DMS 273 (cell line): ENCODE data around the gene C1QL1.

ENCODE experiments used
- DNase-seq: peaks from one replicate; lab custom pipeline; 2025; ENCODE audit not compliant: unreplicated experiment; lab: John Stamatoyannopoulos, UW

Gene C1QL1

DNA sequence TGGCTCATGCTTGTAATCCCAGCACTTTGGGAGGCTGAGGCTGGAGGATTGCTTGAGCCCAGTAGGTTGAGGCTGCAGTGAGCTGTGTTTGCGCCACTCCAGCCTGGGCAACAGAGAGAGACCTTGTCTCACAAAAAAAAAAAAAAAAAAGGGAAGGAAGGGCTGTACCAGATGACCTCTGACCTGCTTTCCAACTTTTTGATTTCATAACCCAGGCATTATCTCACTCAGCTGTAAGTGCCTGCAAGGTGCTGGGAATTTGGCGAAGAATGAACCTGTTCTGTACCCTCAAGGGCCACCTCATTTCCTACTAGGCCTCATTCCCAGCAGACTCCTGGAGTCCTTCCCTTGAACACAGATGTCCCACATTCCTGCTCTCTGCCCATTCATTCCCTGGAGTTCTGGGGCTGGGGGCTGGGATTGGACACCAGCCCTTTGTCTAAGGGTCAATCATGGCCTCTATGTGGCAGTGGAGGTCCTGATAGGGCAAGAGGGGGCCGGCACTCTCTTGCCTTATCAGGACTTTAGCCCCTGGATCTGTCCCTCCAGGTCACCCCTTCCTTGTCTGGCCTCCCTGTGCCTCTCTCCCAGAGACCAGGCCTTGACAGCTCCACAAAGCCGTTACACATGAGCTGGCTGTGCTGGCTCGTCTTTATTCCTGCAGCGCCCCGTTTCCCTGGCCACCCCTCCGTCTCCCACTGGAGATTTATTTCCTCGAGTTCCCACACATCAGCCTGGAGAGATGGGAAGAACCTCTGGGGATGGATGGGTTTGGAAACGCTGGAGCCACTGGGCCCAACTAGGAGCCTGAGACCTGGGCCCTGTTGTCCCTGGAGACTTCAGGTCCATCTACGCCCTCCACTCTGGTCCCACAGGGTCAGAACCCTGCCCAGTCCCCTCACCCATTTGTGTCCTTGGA is 52.0 kb downstream of the C1QL1 start:
- no peak for DNase-seq

DNA sequence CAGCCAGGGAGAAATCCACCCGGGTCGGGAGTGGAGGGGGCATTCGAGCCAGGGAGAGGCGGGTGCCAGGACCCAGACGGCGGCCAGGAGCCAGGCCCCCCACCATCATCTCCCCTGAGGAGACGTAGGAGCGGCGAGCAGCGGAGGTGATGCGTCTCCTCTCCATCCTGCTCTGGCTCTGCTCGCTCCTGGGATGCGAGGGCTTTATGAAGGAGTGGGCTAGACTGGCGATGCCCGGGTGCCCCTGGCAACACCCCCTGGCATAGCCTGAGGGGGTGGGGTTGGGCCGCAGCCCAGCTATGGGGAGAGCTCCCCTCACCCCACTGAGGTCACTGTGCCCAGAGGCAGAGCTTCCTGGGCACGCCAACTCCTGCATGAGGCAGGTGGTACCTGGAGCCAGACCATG is 52.8 kb downstream of the C1QL1 start, which contains the start of gene GFAP:
Gene GFAP (minus strand): TSS at position 180 of the 406 bp plus-strand sequence. CDS start 14 bp downstream, at position 166.
- no peak for DNase-seq

DNA sequence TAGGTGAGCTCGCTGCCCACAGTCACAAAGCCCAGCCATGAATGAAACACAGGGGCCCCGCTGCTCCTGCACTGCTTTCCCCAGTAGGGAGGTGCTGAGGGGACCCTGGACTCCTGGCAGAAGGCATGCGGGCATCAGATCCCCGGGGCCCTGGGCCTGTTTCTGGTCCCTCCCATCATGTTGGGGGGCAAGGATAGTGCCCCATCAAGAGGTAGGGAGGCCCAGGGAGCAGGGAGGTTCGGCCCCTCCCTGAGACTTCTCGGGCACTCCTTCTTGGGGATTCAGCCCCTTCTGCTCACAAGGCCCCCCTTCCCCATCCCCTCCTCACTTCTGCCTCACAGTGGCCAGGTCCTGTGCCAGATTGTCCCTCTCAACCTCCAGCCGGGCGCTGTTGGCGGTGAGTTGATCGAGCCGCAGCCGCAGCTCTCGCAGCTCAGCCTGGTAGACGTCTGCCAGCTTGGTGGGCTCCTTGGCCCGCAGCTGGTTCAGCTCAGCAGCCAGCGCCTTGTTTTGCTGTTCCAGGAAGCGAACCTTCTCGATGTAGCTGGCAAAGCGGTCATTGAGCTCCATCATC is 53.3 kb downstream of the C1QL1 start:
- DNase-seq = no peak

- DNase-seq = no peak
Observed at GRCh38 chr17:44914148-44914547, 54.0 kb downstream of the C1QL1 start.

GRCh38 chr17:44913676-44914075 is 54.4 kb downstream of the C1QL1 start:
- DNase-seq = no peak

DNA sequence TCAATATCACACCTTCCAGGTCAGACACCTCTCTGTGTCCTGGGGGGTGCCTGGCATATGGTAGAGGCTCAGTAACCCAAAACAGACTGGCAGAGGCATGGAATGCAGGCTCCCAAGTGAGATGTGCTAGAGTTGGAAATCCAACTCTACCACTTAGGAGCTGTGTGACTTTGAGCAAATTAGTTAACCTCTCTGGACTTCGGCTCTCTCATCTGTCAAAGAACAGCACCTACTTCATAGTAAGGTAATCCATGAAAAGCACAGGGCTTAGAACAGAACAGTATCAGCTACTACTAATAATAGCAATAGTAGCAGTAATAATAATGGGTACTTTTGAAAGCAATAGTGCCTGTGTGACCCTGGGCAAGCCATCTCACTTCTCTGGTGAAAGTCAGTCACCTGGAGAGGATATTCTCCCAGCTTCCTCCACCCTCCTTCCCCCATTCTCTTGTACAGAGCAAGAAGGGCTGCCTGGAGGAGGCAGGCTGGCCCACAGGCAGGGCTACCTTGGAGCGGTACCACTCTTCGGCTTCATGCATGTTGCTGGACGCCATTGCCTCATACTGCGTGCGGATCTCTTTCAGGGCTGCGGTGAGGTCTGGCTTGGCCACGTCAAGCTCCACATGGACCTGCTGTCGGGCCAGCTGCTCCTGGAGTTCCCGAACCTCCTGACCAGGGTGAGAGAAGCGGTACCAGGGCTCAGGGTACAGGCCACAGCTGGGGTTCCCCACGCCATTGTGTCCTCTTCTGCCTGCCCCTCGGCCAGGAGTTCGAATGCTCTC is 55.1 kb downstream of the C1QL1 start:
- no peak for DNase-seq

DNA sequence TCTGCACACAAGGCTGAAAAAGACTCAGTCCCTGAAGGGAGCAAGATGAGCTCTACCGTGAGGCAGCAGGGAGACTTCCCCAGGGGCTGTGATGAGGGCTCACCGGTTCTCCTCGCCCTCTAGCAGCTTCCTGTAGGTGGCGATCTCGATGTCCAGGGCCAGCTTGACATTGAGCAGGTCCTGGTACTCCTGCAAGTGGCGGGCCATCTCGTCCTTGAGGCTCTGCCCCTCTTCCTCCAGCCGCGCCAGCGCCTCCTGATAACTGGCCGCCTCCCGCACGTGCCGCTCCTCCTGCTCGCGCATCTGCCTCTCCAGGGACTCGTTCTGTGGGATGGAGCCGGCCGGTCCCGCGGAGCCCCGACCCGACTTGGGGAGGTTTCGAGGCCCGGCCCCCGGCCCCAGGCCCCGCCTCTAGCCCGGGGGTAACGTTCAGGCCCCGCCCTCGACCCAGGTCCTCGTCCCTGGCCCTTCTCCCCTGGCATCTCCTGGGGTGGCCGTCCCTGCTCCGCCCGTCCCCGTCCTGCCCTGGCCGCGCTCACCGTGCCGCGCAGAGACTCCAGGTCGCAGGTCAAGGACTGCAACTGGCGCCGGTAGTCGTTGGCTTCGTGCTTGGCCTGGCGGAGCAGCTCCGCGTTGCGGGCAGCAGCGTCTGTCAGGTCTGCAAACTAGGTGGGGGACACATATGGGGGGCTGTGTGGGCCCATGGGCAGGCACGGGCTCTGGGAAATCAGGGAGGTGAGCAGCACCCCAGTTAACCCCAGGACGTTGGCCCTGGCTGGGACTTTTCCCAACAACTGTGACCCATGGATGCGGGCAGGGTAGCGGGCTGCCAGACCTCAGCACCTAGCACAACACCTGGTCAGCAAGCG is 56.7 kb downstream of the C1QL1 start:
- DNase-seq = peak; percentile 61

GRCh38 chr17:44910231-44911106 is 57.6 kb downstream of the C1QL1 start:
- DNase-seq = no peak
